ENCODE measurements around the gene SH2D3C. TPM values are rescaled to one million over a fixed set of nuclear protein-coding genes. Genes with fewer than 3 reads are reported as not detected.

Gene SH2D3C
- total RNA-seq, 1 donor from 2014 or later, result 2.0 TPM

GRCh38 chr9:127813686-127814226, 35.3 kb upstream of the SH2D3C start:
- Mint-ChIP-seq H3K27ac (no peak overlapping the region), H3K9me3 (ENCODE audit: low read depth) (no peaks in the 10 kb centered on the region), H3K4me1 (ENCODE audit: low read depth) (peaks cover 1% of the 10 kb centered on the region), H3K4me3 (ENCODE audit: low read depth) (no peak overlapping the region), H3K36me3 (ENCODE audit: insufficient read depth) (peaks cover 3% of the 10 kb centered on the region), H3K27me3 (no peaks in the 10 kb centered on the region)
- no peak for TF ChIP-seq CTCF (IDR thresholded peaks at IDR 0.05; ENCODE audit: unreplicated experiment)
- no peak for DNase-seq (ENCODE audit: low spot score, unreplicated experiment)

GRCh38 chr9:127812936-127813675, 34.6 kb upstream of the SH2D3C start:
- no peak for TF ChIP-seq CTCF (IDR thresholded peaks at IDR 0.05; ENCODE audit: unreplicated experiment)
- Mint-ChIP-seq H3K27ac (no peak overlapping the region), H3K36me3 (ENCODE audit: insufficient read depth) (no peaks in the 10 kb centered on the region), H3K4me1 (ENCODE audit: low read depth) (peaks cover 1% of the 10 kb centered on the region), H3K4me3 (ENCODE audit: low read depth) (no peak overlapping the region), H3K27me3 (no peaks in the 10 kb centered on the region), H3K9me3 (ENCODE audit: low read depth) (no peaks in the 10 kb centered on the region)
- DNase-seq (ENCODE audit: low spot score, unreplicated experiment), result no peak

GRCh38 chr9:127812011-127812410, 33.5 kb upstream of the SH2D3C start:
- Mint-ChIP-seq H3K4me3 (ENCODE audit: low read depth) (no peak overlapping the region), H3K4me1 (ENCODE audit: low read depth) (peaks cover 1% of the 10 kb centered on the region), H3K27me3 (no peaks in the 10 kb centered on the region), H3K9me3 (ENCODE audit: low read depth) (no peaks in the 10 kb centered on the region), H3K27ac (no peak overlapping the region), H3K36me3 (ENCODE audit: insufficient read depth) (peaks cover 3% of the 10 kb centered on the region)
- TF ChIP-seq CTCF (IDR thresholded peaks at IDR 0.05; ENCODE audit: unreplicated experiment), result no peak
- no peak for DNase-seq (ENCODE audit: low spot score, unreplicated experiment)

GRCh38 chr9:127810378-127811187, 32.1 kb upstream of the SH2D3C start:
- Mint-ChIP-seq H3K27me3 (no peaks in the 10 kb centered on the region), H3K4me3 (ENCODE audit: low read depth) (no peak overlapping the region), H3K27ac (no peak overlapping the region), H3K36me3 (ENCODE audit: insufficient read depth) (peaks cover 8% of the 10 kb centered on the region), H3K4me1 (ENCODE audit: low read depth) (peaks cover 1% of the 10 kb centered on the region), H3K9me3 (ENCODE audit: low read depth) (no peaks in the 10 kb centered on the region)
- no peak for DNase-seq (ENCODE audit: low spot score, unreplicated experiment)
- no peak for TF ChIP-seq CTCF (IDR thresholded peaks at IDR 0.05; ENCODE audit: unreplicated experiment)

GRCh38 chr9:127809540-127810377, 31.3 kb upstream of the SH2D3C start:
- Mint-ChIP-seq H3K9me3 (ENCODE audit: low read depth) (no peaks in the 10 kb centered on the region), H3K27ac (no peak overlapping the region), H3K4me3 (ENCODE audit: low read depth) (no peak overlapping the region), H3K36me3 (ENCODE audit: insufficient read depth) (peaks cover 8% of the 10 kb centered on the region), H3K4me1 (ENCODE audit: low read depth) (peaks cover 1% of the 10 kb centered on the region), H3K27me3 (no peaks in the 10 kb centered on the region)
- DNase-seq (ENCODE audit: low spot score, unreplicated experiment), result peak; percentile 32
- TF ChIP-seq CTCF (IDR thresholded peaks at IDR 0.05; ENCODE audit: unreplicated experiment), result no peak
